Testis (tissue), 2 donors: ENCODE data around the gene NEURL4.
A peak's percentile ranks its signal among the peaks of the same experiment; 100 is the strongest.

Experiments used
- CTCF ChIP-seq, 3 experiments: fragments of 450-650 bp in 2 of 3; fragments of 200-600 bp in 1 of 3; sonication (generic) in 1 of 3; IDR thresholded peaks; one replicate each; pipeline ENCODE4 v1.5.1; 2016 to 2019; ENCODE audit warnings: antibody characterized with exemption in 3 of 3, mild to moderate bottlenecking in 2 of 3, moderate library complexity in 1 of 3
- POLR2A ChIP-seq: fragments of 450-650 bp; IDR thresholded peaks from one replicate; pipeline ENCODE4 v1.6.1; 2017; ENCODE audit warnings: antibody characterized with exemption, mild to moderate bottlenecking, moderate library complexity

- TF ChIP-seq CTCF (IDR thresholded peaks at IDR 0.05) (peak in 2 of 3 experiments; percentile 48 to 51), POLR2A (no peak)
Measured at GRCh38 chr17:7351665-7352502, 22.7 kb upstream of the NEURL4 start, which contains the start of gene KCTD11.
